HG02973 (cell line): ENCODE measurements around the gene DLX4.

Source experiments
- ATAC-seq: cut with Tn5 transposase; IDR thresholded peaks from one replicate; pipeline ENCODE4 v1.9.1; 2021; ENCODE audit warnings: moderate library complexity; ENCODE audit not compliant: unreplicated experiment

The DLX4 gene

GRCh38 chr17:49967621-49968404 is 1.2 kb upstream of the DLX4 start:
- ATAC-seq: no peak

GRCh38 chr17:49968405-49969133 is 421 bp upstream of the DLX4 start:
- ATAC-seq: peak; percentile 63

GRCh38 chr17:49969795-49970389 is 902 bp downstream of the DLX4 start:
- ATAC-seq: no peak

GRCh38 chr17:49970498-49970897 is 1.5 kb downstream of the DLX4 start:
- ATAC-seq: no peak

GRCh38 chr17:49971199-49971847 is 2.3 kb downstream of the DLX4 start:
- no peak for ATAC-seq

GRCh38 chr17:49971848-49972485 is 3.0 kb downstream of the DLX4 start:
- no peak for ATAC-seq

- no peak for ATAC-seq
Observed at GRCh38 chr17:49972486-49973270, 3.7 kb downstream of the DLX4 start.

- ATAC-seq: no peak
Observed at GRCh38 chr17:49973271-49973615, 4.3 kb downstream of the DLX4 start.

- ATAC-seq: no peak
Observed at GRCh38 chr17:49975531-49975930, 6.5 kb downstream of the DLX4 start.

GRCh38 chr17:49976163-49976827 is 7.3 kb downstream of the DLX4 start:
- no peak for ATAC-seq

- ATAC-seq: no peak
Observed at GRCh38 chr17:49976828-49977202, 7.8 kb downstream of the DLX4 start.

- ATAC-seq: no peak
Observed at GRCh38 chr17:49977463-49978389, 8.7 kb downstream of the DLX4 start.

- no peak for ATAC-seq
Observed at GRCh38 chr17:49978501-49978900, 9.5 kb downstream of the DLX4 start.

GRCh38 chr17:49979748-49980479 is 10.9 kb downstream of the DLX4 start:
- ATAC-seq: no peak

- no peak for ATAC-seq
Observed at GRCh38 chr17:49980703-49981197, 11.8 kb downstream of the DLX4 start.

- ATAC-seq: no peak
Observed at GRCh38 chr17:49984283-49984682, 15.3 kb downstream of the DLX4 start.

- no peak for ATAC-seq
Observed at GRCh38 chr17:49984776-49985175, 15.8 kb downstream of the DLX4 start.
